DND-41 (cell line): ENCODE results near the gene PDE3A.

Experiments used
- ATAC-seq: fragments of 200-7000 bp; cut with Tn5 transposase; 3 replicates; pipeline ENCODE4 v1.9.1; 2021; ENCODE audit warnings: low read depth; ENCODE audit not compliant: insufficient read depth
- DNase-seq: peaks from one replicate; pipeline ENCODE4 v3.0.0-alpha.2; 2020
- H2AFZ ChIP-seq: 2 replicates; pipeline ENCODE4 v1.6.0; 2012; ENCODE audit warnings: low read depth, low read length
- H3K27ac ChIP-seq: 2 replicates; pipeline ENCODE4 v1.5.1; 2012; ENCODE audit warnings: low read length, inconsistent platforms
- H3K27me3 ChIP-seq: fragments of 200-600 bp; sonication (generic); 2 replicates; pipeline ENCODE4 v1.6.0; 2012; ENCODE audit warnings: low read length, mild to moderate bottlenecking, inconsistent platforms; ENCODE audit not compliant: insufficient read depth, poor library complexity
- H3K36me3 ChIP-seq: 2 replicates; pipeline ENCODE4 v1.5.1; 2012; ENCODE audit warnings: low read length, inconsistent platforms; ENCODE audit not compliant: insufficient read depth
- H3K4me1 ChIP-seq: 2 replicates; pipeline ENCODE4 v1.5.1; 2012; ENCODE audit warnings: mild to moderate bottlenecking, low read length; ENCODE audit not compliant: insufficient read depth
- H3K4me2 ChIP-seq: 2 replicates; pipeline ENCODE4 v1.6.0; 2012; ENCODE audit warnings: mild to moderate bottlenecking, moderate library complexity, low read length, inconsistent platforms; ENCODE audit not compliant: insufficient read depth
- H3K4me3 ChIP-seq, 2 experiments: fragments of 200-600 bp in 1 of 2; shearing (Covaris generic) in 1 of 2; 2 replicates each; pipeline ENCODE4 v1.5.1; 2012 to 2016; ENCODE audit warnings: inconsistent platforms in 2 of 2, low read length in 2 of 2, mild to moderate bottlenecking in 2 of 2, low read depth in 1 of 2, moderate library complexity in 1 of 2
- H3K79me2 ChIP-seq: 2 replicates; pipeline ENCODE4 v1.6.0; 2012; ENCODE audit warnings: low read length, inconsistent platforms; ENCODE audit not compliant: insufficient read depth
- H3K9ac ChIP-seq: 2 replicates; pipeline ENCODE4 v1.6.0; 2012; ENCODE audit warnings: low read depth, mild to moderate bottlenecking, inconsistent platforms, low read length, moderate library complexity
- H3K9me3 ChIP-seq: 2 replicates; pipeline ENCODE4 v1.5.1; 2012; ENCODE audit warnings: low read length, moderate library complexity, mild to moderate bottlenecking, inconsistent platforms; ENCODE audit not compliant: insufficient read depth, severe bottlenecking
- H4K20me1 ChIP-seq: 2 replicates; pipeline ENCODE4 v1.6.0; 2012; ENCODE audit warnings: low read length; ENCODE audit not compliant: insufficient read depth
- CTCF ChIP-seq: IDR thresholded peaks from 2 replicates; pipeline ENCODE4 v1.5.1; 2012; ENCODE audit warnings: borderline replicate concordance, low read length, moderate library complexity, mild to moderate bottlenecking; ENCODE audit not compliant: poor library complexity, severe bottlenecking; ENCODE audit errors: extremely low read depth
- EZH2 ChIP-seq: IDR thresholded peaks from 3 replicates; pipeline ENCODE4 v1.6.1; 2012; ENCODE audit warnings: borderline replicate concordance, low read depth, mild to moderate bottlenecking, moderate library complexity, low read length, inconsistent platforms; ENCODE audit not compliant: severe bottlenecking

The PDE3A gene

DNA sequence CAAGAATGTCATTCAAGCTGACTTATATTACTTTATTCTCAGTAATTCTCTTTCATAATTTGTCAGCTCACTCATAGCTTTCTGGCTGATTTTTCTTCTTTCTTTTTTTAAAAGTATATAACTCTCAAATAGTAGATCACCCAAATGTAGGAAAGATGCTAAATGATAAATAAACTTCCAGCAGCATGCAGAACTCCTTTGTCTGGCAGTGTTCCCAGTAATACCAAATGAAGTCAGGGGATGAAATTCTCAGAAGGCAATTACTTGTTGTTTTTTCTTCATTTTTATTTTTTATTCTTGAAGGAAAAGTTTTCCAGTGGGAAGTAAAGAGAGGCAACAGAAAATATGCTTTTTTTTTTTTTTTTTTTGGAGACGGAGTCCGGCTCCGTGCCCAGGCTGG is 193.5 kb downstream of the PDE3A start:
- H2AFZ ChIP-seq = no peak overlapping the region
- no peak overlapping the region for H3K4me2 ChIP-seq
- H3K9ac ChIP-seq = no peak overlapping the region
- no peaks in the 10 kb centered on the region for H3K9me3 ChIP-seq
- no peaks in the 10 kb centered on the region for H3K79me2 ChIP-seq
- no peak overlapping the region for H3K4me3 ChIP-seq
- no peaks in the 10 kb centered on the region for H3K27me3 ChIP-seq
- no peaks in the 10 kb centered on the region for H3K4me1 ChIP-seq
- no peak for DNase-seq
- no peaks in the 10 kb centered on the region for H4K20me1 ChIP-seq
- ATAC-seq = no peak
- no peak for TF ChIP-seq EZH2
- TF ChIP-seq CTCF = no peak
- no peak overlapping the region for H3K27ac ChIP-seq
- H3K36me3 ChIP-seq = no peaks in the 10 kb centered on the region

GRCh38 chr12:20567413-20567812 is 199.1 kb downstream of the PDE3A start:
- Histone ChIP-seq H3K9ac (no peak overlapping the region), H2AFZ (no peak overlapping the region), H3K27me3 (no peaks in the 10 kb centered on the region), H4K20me1 (no peaks in the 10 kb centered on the region), H3K4me3 (no peak overlapping the region), H3K4me1 (no peaks in the 10 kb centered on the region), H3K79me2 (no peaks in the 10 kb centered on the region), H3K27ac (no peak overlapping the region), H3K36me3 (no peaks in the 10 kb centered on the region), H3K4me2 (no peak overlapping the region), H3K9me3 (no peaks in the 10 kb centered on the region)
- TF ChIP-seq EZH2 (no peak), CTCF (no peak)
- no peak for DNase-seq
- ATAC-seq = no peak

DNA sequence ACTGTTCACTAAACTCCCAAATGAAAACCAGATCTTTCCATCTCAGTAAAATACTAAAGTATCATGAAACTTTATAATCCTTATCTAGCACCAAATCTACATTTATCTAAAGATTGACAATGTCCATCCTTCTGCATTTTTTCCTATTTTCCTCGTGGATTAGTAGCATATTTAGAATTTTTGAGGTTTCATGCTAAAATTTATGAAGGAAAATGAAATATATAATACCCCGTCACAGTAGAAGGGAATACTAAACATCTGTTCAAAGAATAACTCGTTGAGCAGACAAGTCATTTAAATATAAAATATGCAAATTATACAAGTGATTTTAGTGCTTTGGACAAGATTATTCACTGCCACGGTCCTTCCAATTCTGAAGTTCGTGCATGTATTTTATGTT is 204.1 kb downstream of the PDE3A start:
- Histone ChIP-seq H3K27me3 (no peaks in the 10 kb centered on the region), H3K4me3 (no peak overlapping the region), H3K79me2 (no peaks in the 10 kb centered on the region), H3K36me3 (no peaks in the 10 kb centered on the region), H3K4me2 (no peak overlapping the region), H3K9ac (no peak overlapping the region), H3K27ac (no peak overlapping the region), H3K4me1 (no peaks in the 10 kb centered on the region), H3K9me3 (no peaks in the 10 kb centered on the region), H4K20me1 (no peaks in the 10 kb centered on the region), H2AFZ (no peak overlapping the region)
- no peak for TF ChIP-seq CTCF
- no peak for TF ChIP-seq EZH2
- ATAC-seq (no peak), DNase-seq (no peak)

DNA sequence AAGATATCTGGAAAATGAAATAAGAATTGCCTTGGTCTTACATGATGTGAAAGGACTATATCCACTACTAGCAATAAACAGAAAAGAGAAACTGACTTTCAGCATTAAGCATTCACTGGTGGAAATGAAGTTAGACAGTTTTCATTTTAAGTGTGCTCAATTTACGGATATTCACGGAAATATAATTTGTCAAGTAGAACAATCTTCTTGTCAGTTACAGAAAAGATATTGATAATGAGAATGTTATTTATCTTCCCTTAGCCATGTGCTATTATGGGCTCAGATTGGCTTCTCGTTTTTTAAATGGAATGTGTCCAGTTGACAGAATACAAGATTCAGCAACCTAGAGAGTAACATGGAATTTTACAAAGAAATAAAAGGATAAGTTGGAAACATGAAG is 208.2 kb downstream of the PDE3A start:
- Histone ChIP-seq H3K27me3 (no peaks in the 10 kb centered on the region), H3K4me3 (no peak overlapping the region), H3K27ac (no peak overlapping the region), H3K9ac (no peak overlapping the region), H3K4me2 (no peak overlapping the region), H3K36me3 (no peaks in the 10 kb centered on the region), H3K79me2 (no peaks in the 10 kb centered on the region), H2AFZ (no peak overlapping the region), H3K9me3 (no peaks in the 10 kb centered on the region), H3K4me1 (no peaks in the 10 kb centered on the region), H4K20me1 (no peaks in the 10 kb centered on the region)
- DNase-seq (no peak), ATAC-seq (no peak)
- TF ChIP-seq EZH2 (no peak), CTCF (no peak)
